NCI-H187 treated with DMSO at 0.1 percent for 48 hours (cell line): ENCODE measurements around the gene POU4F1.

Experiments
- DNase-seq: peaks from one replicate; lab custom pipeline; 2025; lab: John Stamatoyannopoulos, UW

Gene POU4F1

DNA sequence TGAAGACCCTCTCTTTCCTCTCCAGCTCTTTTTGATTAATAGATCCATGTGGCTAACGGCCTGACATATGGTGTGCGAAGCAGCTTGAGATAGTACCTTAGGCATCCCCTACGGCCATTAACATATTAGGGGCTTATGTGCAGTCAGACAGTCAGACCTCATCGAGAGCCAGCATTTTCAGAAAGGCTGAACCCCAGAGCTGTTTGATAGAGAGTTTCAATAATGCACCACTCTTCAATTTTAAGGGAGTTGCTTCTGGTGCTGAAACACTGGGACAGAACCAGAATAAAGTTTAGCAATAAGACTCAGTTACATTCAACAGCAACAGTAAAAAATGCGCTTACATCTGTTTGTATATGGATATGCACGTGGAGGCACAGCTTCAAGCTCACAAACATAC lies 10.8 kb downstream of the POU4F1 start:
- DNase-seq: no peak

DNA sequence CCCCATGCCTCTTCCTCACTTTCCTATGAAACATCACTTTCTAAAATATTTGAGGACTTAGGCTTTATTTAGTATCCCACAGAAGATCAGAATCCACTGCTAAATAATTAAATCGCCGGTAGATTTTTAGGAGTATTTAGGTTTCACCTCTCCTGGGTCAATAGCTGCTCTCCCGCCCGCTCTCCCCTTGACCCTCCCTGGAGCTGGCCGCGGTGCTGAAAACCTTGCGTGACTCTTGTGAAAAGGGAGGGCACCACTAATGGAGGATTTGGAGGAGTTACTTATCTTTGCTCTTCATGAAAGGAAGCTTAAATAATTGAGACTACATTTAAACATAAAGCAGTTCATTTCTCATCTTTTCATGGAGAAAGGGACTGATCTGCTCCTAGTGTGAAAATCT lies 14.1 kb downstream of the POU4F1 start:
- DNase-seq: no peak

DNA sequence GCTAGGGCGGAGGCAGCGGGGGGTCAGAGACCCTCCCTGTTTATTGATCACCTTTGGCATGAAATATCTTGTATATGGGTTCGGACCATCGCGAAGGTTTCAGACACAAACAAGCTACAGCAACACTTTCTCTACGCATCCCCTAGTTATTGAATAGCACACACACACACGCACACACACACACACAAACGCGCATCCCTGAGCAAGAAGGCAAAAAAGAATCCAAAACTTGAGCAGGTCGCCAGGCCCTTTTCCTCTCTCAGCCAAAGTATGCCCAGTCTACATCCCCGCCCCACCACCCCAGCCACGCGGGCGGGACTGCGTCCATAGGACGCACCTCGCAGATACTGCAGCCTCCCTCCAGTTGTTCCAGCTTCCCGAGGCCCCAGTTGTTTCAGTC lies 16.0 kb downstream of the POU4F1 start:
- no peak for DNase-seq

DNA sequence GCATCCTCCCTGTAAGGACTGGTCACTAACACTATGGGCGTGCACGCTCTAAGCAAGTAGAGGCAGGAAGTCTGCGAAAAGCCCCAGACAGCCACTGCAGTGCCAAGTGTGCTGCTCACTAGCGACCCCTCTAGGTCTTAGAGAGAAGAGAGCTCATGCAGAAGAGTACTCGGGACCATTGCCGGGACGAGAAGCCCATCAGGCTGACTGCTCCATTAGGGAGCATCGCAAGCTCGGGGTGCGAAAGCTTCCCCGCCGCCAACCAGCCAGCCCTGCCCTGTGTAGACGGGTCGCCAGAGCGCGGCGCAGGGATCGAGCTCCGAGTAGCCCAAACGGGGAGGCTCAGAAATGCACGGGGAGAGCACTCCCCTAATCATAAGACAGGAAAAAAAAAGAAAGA lies 16.6 kb downstream of the POU4F1 start:
- no peak for DNase-seq

DNA sequence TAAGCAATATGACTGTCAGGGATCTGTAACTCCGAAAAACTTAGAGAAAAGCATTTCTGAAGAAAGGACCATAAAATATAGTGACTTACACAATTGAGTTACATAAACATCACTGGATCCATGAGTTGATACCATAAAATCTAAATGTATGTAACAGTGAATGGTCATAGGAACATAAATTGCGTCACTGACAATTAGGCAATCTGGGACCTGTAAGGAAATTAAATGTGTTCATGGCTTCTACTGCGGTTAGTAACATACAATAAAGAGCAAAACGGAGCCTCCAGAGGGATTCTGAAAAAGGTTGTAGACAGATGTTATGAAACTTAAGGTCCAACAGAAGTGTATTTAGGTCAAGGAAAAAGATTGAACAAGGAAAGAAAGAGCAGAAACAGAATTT lies 27.1 kb downstream of the POU4F1 start:
- no peak for DNase-seq

DNA sequence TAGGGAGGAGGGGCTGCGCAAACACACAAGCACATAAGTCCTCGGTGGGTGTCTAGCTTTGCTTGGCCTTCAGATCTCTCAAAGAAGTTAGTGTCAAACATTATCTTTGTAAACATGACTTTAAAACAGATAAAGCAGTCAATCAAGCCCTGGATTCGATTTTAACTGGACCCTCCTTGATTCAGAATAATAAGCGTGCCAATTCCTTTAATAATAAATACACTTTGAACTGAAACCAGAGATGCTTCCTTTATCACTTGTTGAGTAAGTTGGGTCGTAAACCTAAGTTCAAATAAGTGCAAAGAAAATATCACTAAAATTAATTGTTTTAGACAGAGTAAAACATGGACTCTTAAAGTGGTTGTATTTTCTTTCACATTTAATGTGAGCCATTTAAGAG lies 30.9 kb downstream of the POU4F1 start:
- no peak for DNase-seq

DNA sequence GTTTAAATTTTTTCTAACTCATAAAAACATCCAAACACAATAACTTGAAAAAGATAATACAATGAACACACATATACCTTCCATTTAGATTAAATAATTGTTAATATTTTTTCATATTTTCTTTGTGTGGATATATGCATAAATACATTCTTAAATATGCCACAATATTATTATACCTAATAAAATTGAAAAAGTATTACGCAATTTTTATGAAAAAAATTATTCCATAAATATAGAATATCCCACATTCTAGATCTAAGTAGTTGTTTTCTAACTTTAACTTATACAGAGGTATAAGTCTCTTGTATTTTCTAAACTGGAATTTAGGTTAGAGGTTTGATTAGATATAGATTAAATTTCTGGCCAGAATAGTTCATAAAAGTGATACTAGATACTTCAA lies 34.3 kb downstream of the POU4F1 start:
- no peak for DNase-seq

DNA sequence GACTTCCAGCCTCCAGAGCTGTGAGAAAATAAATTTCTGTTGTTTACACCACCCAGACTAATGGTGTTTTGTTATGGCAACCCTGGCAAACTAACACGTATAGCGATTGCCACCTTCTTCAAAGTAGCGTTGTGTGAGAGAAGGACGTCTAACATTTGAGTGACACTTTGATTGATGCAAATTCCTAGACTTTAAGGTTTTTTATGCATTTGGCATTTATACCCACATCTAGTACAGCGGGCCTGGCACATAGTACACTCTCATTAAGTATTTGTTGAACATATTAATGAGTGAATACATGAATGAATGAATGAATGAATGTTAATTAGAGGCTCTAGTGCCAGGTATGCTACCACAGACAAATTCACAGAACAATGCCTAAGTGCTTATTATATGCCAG lies 36.7 kb downstream of the POU4F1 start:
- no peak for DNase-seq

DNA sequence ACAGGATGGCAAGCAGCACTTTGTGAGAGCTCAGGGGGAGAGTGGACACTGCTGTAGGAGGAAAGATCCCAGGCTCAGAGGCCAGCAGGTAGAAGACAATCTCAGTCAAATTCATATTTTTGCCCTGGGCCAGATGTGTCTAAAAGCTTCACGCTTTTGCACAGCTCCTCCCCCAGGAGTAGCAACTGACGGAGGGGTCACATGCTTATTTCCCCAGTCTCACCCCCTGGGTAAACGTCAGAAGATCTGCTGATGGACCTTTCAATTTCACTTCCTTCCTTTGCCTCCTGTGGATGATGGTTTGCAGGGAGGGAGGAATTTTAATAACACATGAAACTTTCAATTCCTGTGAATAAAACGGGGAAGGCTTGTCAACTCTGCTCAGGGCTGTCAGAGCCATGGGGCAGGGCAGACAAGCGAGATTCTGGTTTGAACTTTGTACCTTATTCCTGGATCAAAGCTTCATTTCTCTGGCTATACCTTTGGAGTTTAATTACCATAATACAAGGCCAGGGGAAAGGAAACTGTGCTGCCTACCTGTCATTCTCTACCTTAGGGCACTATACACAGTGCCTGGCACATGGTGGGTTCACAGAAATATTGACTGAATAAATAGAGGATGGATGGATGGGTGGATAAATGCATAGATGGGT lies 41.0 kb downstream of the POU4F1 start:
- DNase-seq: no peak
